Esophagus muscularis mucosa (tissue), 3 donors: ENCODE data around the gene LAPTM4A.
A peak's percentile ranks its signal among the peaks of the same experiment; 100 is the strongest.

Experiments used
- POLR2A ChIP-seq: fragments of 450-650 bp; IDR thresholded peaks from one replicate; pipeline ENCODE4 v1.6.1; 2017; ENCODE audit warnings: antibody characterized with exemption, moderate library complexity, mild to moderate bottlenecking, low read depth
- POLR2AphosphoS5 ChIP-seq, 2 donors: sonication (generic); formaldehyde crosslinking; IDR thresholded peaks; one replicate each; pipeline ENCODE4 v1.6.1; 2017; ENCODE audit warnings: antibody characterized with exemption in 2 of 2
- TF ChIP-seq, protein P1 (sequence below), 3 experiments: fragments of 200-600 bp in 2 of 3; fragments of 450-650 bp in 1 of 3; sonication (generic) in 2 of 3; IDR thresholded peaks; one replicate each; pipeline ENCODE4 v1.5.1; 2017 to 2019; ENCODE audit warnings: antibody characterized with exemption in 3 of 3, mild to moderate bottlenecking in 2 of 3, moderate library complexity in 1 of 3

- TF ChIP-seq, protein P1, sequence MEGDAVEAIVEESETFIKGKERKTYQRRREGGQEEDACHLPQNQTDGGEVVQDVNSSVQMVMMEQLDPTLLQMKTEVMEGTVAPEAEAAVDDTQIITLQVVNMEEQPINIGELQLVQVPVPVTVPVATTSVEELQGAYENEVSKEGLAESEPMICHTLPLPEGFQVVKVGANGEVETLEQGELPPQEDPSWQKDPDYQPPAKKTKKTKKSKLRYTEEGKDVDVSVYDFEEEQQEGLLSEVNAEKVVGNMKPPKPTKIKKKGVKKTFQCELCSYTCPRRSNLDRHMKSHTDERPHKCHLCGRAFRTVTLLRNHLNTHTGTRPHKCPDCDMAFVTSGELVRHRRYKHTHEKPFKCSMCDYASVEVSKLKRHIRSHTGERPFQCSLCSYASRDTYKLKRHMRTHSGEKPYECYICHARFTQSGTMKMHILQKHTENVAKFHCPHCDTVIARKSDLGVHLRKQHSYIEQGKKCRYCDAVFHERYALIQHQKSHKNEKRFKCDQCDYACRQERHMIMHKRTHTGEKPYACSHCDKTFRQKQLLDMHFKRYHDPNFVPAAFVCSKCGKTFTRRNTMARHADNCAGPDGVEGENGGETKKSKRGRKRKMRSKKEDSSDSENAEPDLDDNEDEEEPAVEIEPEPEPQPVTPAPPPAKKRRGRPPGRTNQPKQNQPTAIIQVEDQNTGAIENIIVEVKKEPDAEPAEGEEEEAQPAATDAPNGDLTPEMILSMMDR (IDR thresholded peaks at IDR 0.05) = no peak
- TF ChIP-seq POLR2A (no peak), POLR2AphosphoS5 (IDR thresholded peaks at IDR 0.05) (peak in 1 of 2 donors; percentile 31)
These were observed 1.4 kb upstream of the LAPTM4A start for GRCh38 chr2:20052861-20053281.
